ENCODE measurements around the gene MRPL34.

Gene MRPL34

GRCh38 chr19:17329366-17330261 is 23.9 kb downstream of the MRPL34 start:
- H3K27me3 ChIP-seq: peaks cover 15 to 29% (median 20%) of the 10 kb centered on the region in 11 experiments; a peak in 21 of 22 replicates
- TF ChIP-seq Cebpa-rat (IDR thresholded peaks at IDR 0.05): no peak
- H3K9ac ChIP-seq: peak overlapping the region in 7 of 11 experiments; percentile 21 to 70 (median 41); a peak in 7 of 22 replicates
- H3K4me1 ChIP-seq: peaks cover 36 to 64% (median 45%) of the 10 kb centered on the region in 10 experiments
- H3K9me3 ChIP-seq (replicated peaks in 1 of 11): peaks cover 0 to 9% (median 6%) of the 10 kb centered on the region in 11 experiments; a peak in 13 of 22 replicates
- H3K36me3 ChIP-seq: peaks cover 8 to 67% (median 14%) of the 10 kb centered on the region in 11 experiments; a peak in 18 of 22 replicates
- peaks cover 0 to 56% (median 27%) of the 10 kb centered on the region in 11 experiments; a peak in 16 of 22 replicates for H4K20me1 ChIP-seq
- no peak overlapping the region; a peak in 1 of 22 replicates for H3K27ac ChIP-seq
- peak overlapping the region; percentile 75 to 95 (median 92) for H3K4me2 ChIP-seq
- H3K4me3 ChIP-seq: peak overlapping the region in 7 of 10 experiments; percentile 6 to 54 (median 28); a peak in 5 of 20 replicates

GRCh38 chr19:17330262-17331044 is 24.8 kb downstream of the MRPL34 start:
- no peak for TF ChIP-seq Cebpa-rat (IDR thresholded peaks at IDR 0.05)
- Histone ChIP-seq H3K4me2 (peak overlapping the region in 10 of 11 experiments; percentile 75 to 95 (median 92); a peak in 18 of 22 replicates), H3K9ac (no peak overlapping the region; a peak in 3 of 22 replicates), H3K36me3 (peaks cover 7 to 58% (median 12%) of the 10 kb centered on the region in 11 experiments; a peak in 18 of 22 replicates), H3K27me3 (peaks cover 15 to 29% (median 20%) of the 10 kb centered on the region in 11 experiments; a peak in 21 of 22 replicates), H3K9me3 (replicated peaks in 1 of 11) (peaks cover 0 to 9% (median 6%) of the 10 kb centered on the region in 11 experiments; a peak in 13 of 22 replicates), H3K4me3 (no peak overlapping the region), H3K27ac (no peak overlapping the region), H4K20me1 (peaks cover 0 to 48% (median 21%) of the 10 kb centered on the region in 11 experiments; a peak in 15 of 22 replicates), H3K4me1 (peaks cover 40 to 71% (median 51%) of the 10 kb centered on the region in 10 experiments)

- H3K4me3 ChIP-seq: no peak overlapping the region
- peaks cover 0 to 9% (median 6%) of the 10 kb centered on the region in 11 experiments; a peak in 13 of 22 replicates for H3K9me3 ChIP-seq (replicated peaks in 1 of 11)
- H3K9ac ChIP-seq: no peak overlapping the region; a peak in 1 of 22 replicates
- peaks cover 46 to 75% (median 57%) of the 10 kb centered on the region in 10 experiments for H3K4me1 ChIP-seq
- no peak for TF ChIP-seq Cebpa-rat (IDR thresholded peaks at IDR 0.05)
- peaks cover 15 to 29% (median 20%) of the 10 kb centered on the region in 11 experiments; a peak in 21 of 22 replicates for H3K27me3 ChIP-seq
- peaks cover 0 to 44% (median 21%) of the 10 kb centered on the region in 11 experiments; a peak in 15 of 22 replicates for H4K20me1 ChIP-seq
- no peak overlapping the region for H3K27ac ChIP-seq
- peaks cover 7 to 52% (median 12%) of the 10 kb centered on the region in 11 experiments; a peak in 18 of 22 replicates for H3K36me3 ChIP-seq
- H3K4me2 ChIP-seq: peak overlapping the region in 3 of 11 experiments; percentile 93 to 95 (median 93); a peak in 3 of 22 replicates
Measured at GRCh38 chr19:17331045-17331558, 25.4 kb downstream of the MRPL34 start.

- Histone ChIP-seq H3K4me3 (no peak overlapping the region), H3K4me1 (peaks cover 47 to 66% (median 60%) of the 10 kb centered on the region in 10 experiments), H3K9me3 (replicated peaks in 1 of 11) (peaks cover 0 to 9% (median 6%) of the 10 kb centered on the region in 11 experiments; a peak in 13 of 22 replicates), H4K20me1 (peaks cover 0 to 32% (median 15%) of the 10 kb centered on the region in 11 experiments; a peak in 15 of 22 replicates), H3K27ac (no peak overlapping the region), H3K9ac (no peak overlapping the region), H3K27me3 (peaks cover 15 to 29% (median 20%) of the 10 kb centered on the region in 11 experiments; a peak in 21 of 22 replicates), H3K4me2 (peak overlapping the region in 2 of 11 experiments; percentile 35 to 89; a peak in 3 of 22 replicates), H3K36me3 (peaks cover 7 to 40% (median 12%) of the 10 kb centered on the region in 11 experiments; a peak in 18 of 22 replicates)
- no peak for TF ChIP-seq Cebpa-rat (IDR thresholded peaks at IDR 0.05)
Measured at GRCh38 chr19:17332360-17332676, 26.6 kb downstream of the MRPL34 start.

GRCh38 chr19:17332677-17333581 is 27.3 kb downstream of the MRPL34 start:
- H3K27ac ChIP-seq: no peak overlapping the region
- peaks cover 0 to 26% (median 12%) of the 10 kb centered on the region in 11 experiments; a peak in 14 of 22 replicates for H4K20me1 ChIP-seq
- H3K36me3 ChIP-seq: peaks cover 7 to 35% (median 12%) of the 10 kb centered on the region in 11 experiments; a peak in 18 of 22 replicates
- no peak for TF ChIP-seq Cebpa-rat (IDR thresholded peaks at IDR 0.05)
- H3K9me3 ChIP-seq (replicated peaks in 1 of 11): peaks cover 0 to 9% (median 6%) of the 10 kb centered on the region in 11 experiments; a peak in 13 of 22 replicates
- H3K27me3 ChIP-seq: peaks cover 15 to 29% (median 20%) of the 10 kb centered on the region in 11 experiments; a peak in 21 of 22 replicates
- no peak overlapping the region for H3K9ac ChIP-seq
- peaks cover 50 to 63% (median 61%) of the 10 kb centered on the region in 10 experiments for H3K4me1 ChIP-seq
- peak overlapping the region in 10 of 11 experiments; percentile 10 to 100 (median 34); a peak in 14 of 22 replicates for H3K4me2 ChIP-seq
- no peak overlapping the region for H3K4me3 ChIP-seq

GRCh38 chr19:17333611-17334413 is 28.1 kb downstream of the MRPL34 start:
- Histone ChIP-seq H3K27ac (peak overlapping the region; percentile 38 to 87 (median 83); a peak in 21 of 22 replicates), H3K4me2 (peak overlapping the region; percentile 89 to 100 (median 98)), H3K9ac (peak overlapping the region; percentile 79 to 89 (median 86)), H3K9me3 (replicated peaks in 1 of 11) (peaks cover 0 to 9% (median 6%) of the 10 kb centered on the region in 11 experiments; a peak in 13 of 22 replicates), H3K4me1 (peaks cover 53 to 66% (median 63%) of the 10 kb centered on the region in 10 experiments), H4K20me1 (peaks cover 0 to 24% (median 12%) of the 10 kb centered on the region in 11 experiments; a peak in 14 of 22 replicates), H3K4me3 (peak overlapping the region; percentile 75 to 92 (median 82)), H3K36me3 (peaks cover 7 to 39% (median 12%) of the 10 kb centered on the region in 11 experiments; a peak in 18 of 22 replicates), H3K27me3 (peaks cover 14 to 26% (median 18%) of the 10 kb centered on the region in 11 experiments; a peak in 21 of 22 replicates)
- no peak for TF ChIP-seq Cebpa-rat (IDR thresholded peaks at IDR 0.05)
